Measurements from ENCODE around the gene WDR6.

GRCh38 chr3:49028298-49028672, 21.1 kb downstream of the WDR6 start:
- TF ChIP-seq CTCF (conservative IDR thresholded peaks at IDR 0.05; ENCODE audit: low read length) (no peak), EZH2phosphoT487 (IDR thresholded peaks at IDR 0.05; ENCODE audit: borderline replicate concordance, low read depth, low read length) (no peak)

Measured in OCI-LY7 (cell line).